ENCODE measurements around the gene CLK3. TPM values are rescaled to one million over a fixed set of nuclear protein-coding genes. Genes with fewer than 3 reads are reported as not detected.

The CLK3 gene
- total and polyA plus RNA-seq, 2 donors (not counting 3 experiments of a cell fraction or from before 2014, with no cell fraction given): 75.5 to 121 TPM

- dilution Hi-C loops (cut with MboI; ENCODE audit: extremely low pct_ligation_motif_present, low sequenced_read_pairs) (no loop called here), intact Hi-C loops (cut with micrococcal nuclease) (no loop called here)
- Histone ChIP-seq H3K4me2 (ENCODE audit: insufficient read depth, low read length) (no peak overlapping the region), H3K79me2 (ENCODE audit: control insufficient read depth, insufficient read depth, low read length) (peaks cover 29% of the 10 kb centered on the region), H2AFZ (ENCODE audit: low read depth, low read length) (no peak overlapping the region), H3K27me3 (ENCODE audit: control insufficient read depth in 2 of 2, insufficient read depth in 2 of 2, low read length in 2 of 2) (no peaks in the 10 kb centered on the region), H3K36me3 (ENCODE audit: control insufficient read depth in 2 of 2, extremely low read depth in 1 of 2, insufficient read depth in 2 of 2, low read length in 2 of 2) (no peaks in the 10 kb centered on the region), H3K4me3 (replicated peaks in 1 of 3; ENCODE audit: insufficient read depth in 1 of 3, low read depth in 1 of 3, low read length in 3 of 3) (no peak overlapping the region), H4K20me1 (replicated peaks; ENCODE audit: control insufficient read depth, extremely low read depth, insufficient read depth, low read length) (no peaks in the 10 kb centered on the region), H3K9me3 (replicated peaks; ENCODE audit: control insufficient read depth, insufficient read depth, low read length) (no peaks in the 10 kb centered on the region), H3K9me1 (replicated peaks; ENCODE audit: control insufficient read depth, extremely low read depth, insufficient read depth, low read length) (no peaks in the 10 kb centered on the region), H3K4me1 (ENCODE audit: control insufficient read depth, extremely low read depth, insufficient read depth, low read length) (peaks cover 35% of the 10 kb centered on the region), H3K27ac (ENCODE audit: insufficient read depth, low read depth, low read length) (no peak overlapping the region), H3K9ac (replicated peaks; ENCODE audit: extremely low read depth, insufficient read depth, low read length) (no peak overlapping the region)
- ChIA-PET POLR2A (no interaction called here), CTCF (interaction anchor here (0.6 to 1.0 kb wide), 2 partner anchors 106 to 176 kb away, joined by 3 to 4 read pairs; no protein-coding TSS in a partner anchor)
- DNase-seq (ENCODE audit: low read depth, low spot score) (peak; percentile 58), FAIRE-seq (no peak)
- no peak for TF ChIP-seq JUN (IDR thresholded peaks at IDR 0.05; ENCODE audit: borderline replicate concordance, insufficient read depth, insufficient read length, low read depth)
- no peak for TF ChIP-seq POLR2A (IDR thresholded peaks at IDR 0.05; ENCODE audit: low read depth, low read length)
- TF ChIP-seq, protein P1, sequence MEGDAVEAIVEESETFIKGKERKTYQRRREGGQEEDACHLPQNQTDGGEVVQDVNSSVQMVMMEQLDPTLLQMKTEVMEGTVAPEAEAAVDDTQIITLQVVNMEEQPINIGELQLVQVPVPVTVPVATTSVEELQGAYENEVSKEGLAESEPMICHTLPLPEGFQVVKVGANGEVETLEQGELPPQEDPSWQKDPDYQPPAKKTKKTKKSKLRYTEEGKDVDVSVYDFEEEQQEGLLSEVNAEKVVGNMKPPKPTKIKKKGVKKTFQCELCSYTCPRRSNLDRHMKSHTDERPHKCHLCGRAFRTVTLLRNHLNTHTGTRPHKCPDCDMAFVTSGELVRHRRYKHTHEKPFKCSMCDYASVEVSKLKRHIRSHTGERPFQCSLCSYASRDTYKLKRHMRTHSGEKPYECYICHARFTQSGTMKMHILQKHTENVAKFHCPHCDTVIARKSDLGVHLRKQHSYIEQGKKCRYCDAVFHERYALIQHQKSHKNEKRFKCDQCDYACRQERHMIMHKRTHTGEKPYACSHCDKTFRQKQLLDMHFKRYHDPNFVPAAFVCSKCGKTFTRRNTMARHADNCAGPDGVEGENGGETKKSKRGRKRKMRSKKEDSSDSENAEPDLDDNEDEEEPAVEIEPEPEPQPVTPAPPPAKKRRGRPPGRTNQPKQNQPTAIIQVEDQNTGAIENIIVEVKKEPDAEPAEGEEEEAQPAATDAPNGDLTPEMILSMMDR (IDR thresholded peaks at IDR 0.05; ENCODE audit: extremely low read depth in 1 of 2, insufficient read depth in 1 of 2, low read depth in 1 of 2, low read length in 2 of 2): no peak
- no peak for TF ChIP-seq EZH2 (IDR thresholded peaks at IDR 0.05; ENCODE audit: borderline replicate concordance, low read depth, low read length, severe bottlenecking)
- TF ChIP-seq FOS (IDR thresholded peaks at IDR 0.05; ENCODE audit: borderline replicate concordance, insufficient read depth, low read length): no peak
- no peak for TF ChIP-seq MYC (IDR thresholded peaks at IDR 0.05; ENCODE audit: low read depth, low read length)
- TF ChIP-seq POLR2AphosphoS5 (IDR thresholded peaks at IDR 0.05; ENCODE audit: insufficient read depth, low read depth, low read length): no peak
- no peak for TF ChIP-seq MAX (IDR thresholded peaks at IDR 0.05; ENCODE audit: insufficient read depth, insufficient read length)
- TF ChIP-seq GATA2 (IDR thresholded peaks at IDR 0.05; ENCODE audit: insufficient read depth, insufficient read length, low read depth, low read length): no peak
- BruUV-seq (replicated peaks): no TSS peak
Measured at GRCh38 chr15:74662064-74662860, 46.6 kb downstream of the CLK3 start.

Data from endothelial cell of umbilical vein (primary cell).